ENCODE data around the gene PSMD1. TPM values are rescaled to one million over a fixed set of nuclear protein-coding genes. Genes with fewer than 3 reads are reported as not detected.

PSMD1 gene
- total RNA-seq, 1 donor from 2014 or later: 119 TPM

DNA sequence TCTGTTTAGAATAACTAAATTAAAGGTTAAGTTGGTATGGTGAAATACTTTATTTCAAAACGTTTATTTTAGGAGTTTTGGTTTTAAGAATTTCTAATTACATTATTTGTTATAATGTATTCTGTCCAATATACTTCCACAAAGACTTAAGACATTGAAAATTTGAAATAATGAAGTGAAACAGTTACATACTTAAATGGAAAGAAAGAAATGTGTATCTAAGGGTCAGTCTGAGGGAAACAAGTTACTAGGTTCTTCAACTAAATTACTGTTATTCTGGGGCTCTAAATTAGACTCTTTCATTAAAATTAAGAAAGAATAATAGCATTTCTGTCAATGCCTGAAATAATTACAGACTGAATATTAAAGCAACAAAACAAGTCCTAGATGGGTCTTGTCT lies 60.5 kb downstream of the PSMD1 start:
- H3K36me3 Mint-ChIP-seq (ENCODE audit: low read depth, unreplicated experiment): no peaks in the 10 kb centered on the region
- DNase-seq (ENCODE audit: low spot score): no peak
- H3K9me3 Mint-ChIP-seq (ENCODE audit: unreplicated experiment): no peaks in the 10 kb centered on the region
- no peak overlapping the region for H3K27ac Mint-ChIP-seq (ENCODE audit: unreplicated experiment)
- H3K4me1 Mint-ChIP-seq (ENCODE audit: unreplicated experiment): peaks cover 16% of the 10 kb centered on the region
- TF ChIP-seq CTCF (IDR thresholded peaks at IDR 0.05; ENCODE audit: unreplicated experiment): no peak
- no peaks in the 10 kb centered on the region for H3K27me3 Mint-ChIP-seq (ENCODE audit: unreplicated experiment)
- no peak overlapping the region for H3K4me3 Mint-ChIP-seq (ENCODE audit: unreplicated experiment)

- Mint-ChIP-seq H3K4me3 (ENCODE audit: unreplicated experiment) (no peak overlapping the region), H3K27me3 (ENCODE audit: unreplicated experiment) (no peaks in the 10 kb centered on the region), H3K27ac (ENCODE audit: unreplicated experiment) (no peak overlapping the region), H3K9me3 (ENCODE audit: unreplicated experiment) (no peaks in the 10 kb centered on the region), H3K4me1 (ENCODE audit: unreplicated experiment) (peaks cover 16% of the 10 kb centered on the region), H3K36me3 (ENCODE audit: low read depth, unreplicated experiment) (no peaks in the 10 kb centered on the region)
- no peak for DNase-seq (ENCODE audit: low spot score)
- no peak for TF ChIP-seq CTCF (IDR thresholded peaks at IDR 0.05; ENCODE audit: unreplicated experiment)
These were observed 61.4 kb downstream of the PSMD1 start for GRCh38 chr2:231117922-231118613.

DNA sequence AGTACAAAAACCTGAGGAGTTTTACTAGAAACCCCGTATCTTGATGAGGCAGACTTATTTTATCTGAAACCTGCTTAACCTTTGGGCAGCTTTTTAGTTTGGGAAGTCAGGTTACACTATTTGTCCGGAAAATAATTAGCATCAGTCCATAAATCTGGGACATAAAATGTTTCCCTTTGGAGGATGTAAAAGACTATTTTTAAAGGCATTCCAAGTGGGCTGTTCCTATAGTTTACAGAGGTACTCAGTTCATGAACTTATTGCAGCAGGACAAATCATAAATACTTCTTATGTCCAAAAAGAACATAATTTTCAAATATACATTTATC lies 61.9 kb downstream of the PSMD1 start:
- no peak for TF ChIP-seq CTCF (IDR thresholded peaks at IDR 0.05; ENCODE audit: unreplicated experiment)
- no peak overlapping the region for H3K27ac Mint-ChIP-seq (ENCODE audit: unreplicated experiment)
- H3K4me3 Mint-ChIP-seq (ENCODE audit: unreplicated experiment): no peak overlapping the region
- H3K4me1 Mint-ChIP-seq (ENCODE audit: unreplicated experiment): peaks cover 21% of the 10 kb centered on the region
- no peak for DNase-seq (ENCODE audit: low spot score)
- H3K9me3 Mint-ChIP-seq (ENCODE audit: unreplicated experiment): no peaks in the 10 kb centered on the region
- no peaks in the 10 kb centered on the region for H3K36me3 Mint-ChIP-seq (ENCODE audit: low read depth, unreplicated experiment)
- H3K27me3 Mint-ChIP-seq (ENCODE audit: unreplicated experiment): no peaks in the 10 kb centered on the region

GRCh38 chr2:231123362-231123898 lies 66.8 kb downstream of the PSMD1 start:
- Mint-ChIP-seq H3K9me3 (ENCODE audit: unreplicated experiment) (no peaks in the 10 kb centered on the region), H3K27ac (ENCODE audit: unreplicated experiment) (peak overlapping the region; percentile 93), H3K36me3 (ENCODE audit: low read depth, unreplicated experiment) (no peaks in the 10 kb centered on the region), H3K4me3 (ENCODE audit: unreplicated experiment) (peak overlapping the region; percentile 40), H3K4me1 (ENCODE audit: unreplicated experiment) (peaks cover 33% of the 10 kb centered on the region), H3K27me3 (ENCODE audit: unreplicated experiment) (no peaks in the 10 kb centered on the region)
- TF ChIP-seq CTCF (IDR thresholded peaks at IDR 0.05; ENCODE audit: unreplicated experiment): no peak
- peak; percentile 7 for DNase-seq (ENCODE audit: low spot score)

DNA sequence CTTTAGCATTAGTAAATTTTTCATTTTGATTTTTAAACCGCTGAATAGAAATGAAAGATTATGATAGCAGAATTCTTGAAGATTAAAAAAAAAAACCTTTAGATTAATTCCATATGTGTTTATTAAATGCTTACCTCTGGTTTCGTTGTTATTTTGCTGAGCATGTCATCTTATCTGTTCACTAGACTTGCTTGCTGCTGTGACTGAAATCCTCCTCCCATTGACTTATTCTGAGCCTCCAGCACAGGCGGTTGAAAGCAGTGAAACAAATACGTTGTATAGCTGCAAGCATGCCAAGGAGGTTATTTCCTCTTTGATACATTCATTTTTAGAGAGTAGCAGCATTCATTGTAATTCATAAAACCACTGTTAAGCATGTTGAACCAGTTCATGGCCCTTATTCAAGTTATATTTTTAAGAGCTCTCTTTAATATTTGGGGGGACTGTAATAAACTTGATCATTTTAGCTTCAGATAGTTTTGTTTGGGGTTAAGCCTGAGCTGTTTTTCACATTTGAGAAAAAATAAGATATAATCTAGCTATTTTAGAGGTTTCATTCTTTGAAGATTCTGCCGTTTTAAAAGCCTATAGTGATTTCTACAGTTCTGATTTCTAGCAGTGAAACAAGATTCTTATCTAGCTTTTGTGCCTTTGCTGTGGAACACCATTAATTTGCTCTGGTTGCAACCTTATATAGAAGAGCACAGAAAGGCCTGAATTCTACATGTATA lies 68.3 kb downstream of the PSMD1 start, which contains the start of gene HTR2B:
TSS of gene HTR2B (minus strand) at position 205 of the 731 bp plus-strand sequence. CDS start 1,278 bp downstream, outside the sequence.
- DNase-seq (ENCODE audit: low spot score): no peak
- peaks cover 36% of the 10 kb centered on the region for H3K4me1 Mint-ChIP-seq (ENCODE audit: unreplicated experiment)
- H3K27ac Mint-ChIP-seq (ENCODE audit: unreplicated experiment): peak within 1 kb of the TSS; percentile 93

More for the DNA sequence above, 68.3 kb downstream of the PSMD1 start, which contains the start of gene HTR2B:
- Mint-ChIP-seq H3K27me3 (ENCODE audit: unreplicated experiment) (no peaks in the 10 kb centered on the region), H3K36me3 (ENCODE audit: low read depth, unreplicated experiment) (no peaks in the 10 kb centered on the region), H3K4me3 (ENCODE audit: unreplicated experiment) (peak within 1 kb of the TSS; percentile 40), H3K9me3 (ENCODE audit: unreplicated experiment) (no peaks in the 10 kb centered on the region)
- TF ChIP-seq CTCF (IDR thresholded peaks at IDR 0.05; ENCODE audit: unreplicated experiment): no peak
